ENCODE results near the gene ATG2B. TPM values are rescaled to one million over a fixed set of nuclear protein-coding genes. Genes with fewer than 3 reads are reported as not detected.
A peak's percentile ranks its signal among the peaks of the same experiment; 100 is the strongest.

Gene ATG2B
- total and polyA plus RNA-seq, 7 experiments from 2014 or later, result 1.8 to 43.4 (median 24.7) TPM

GRCh38 chr14:96286251-96286650, 76.9 kb downstream of the ATG2B start:
- intact Hi-C loops (cut with micrococcal nuclease), result no loop called here
- no peak for ATAC-seq
- Histone ChIP-seq H3K27me3 (ENCODE audit: control insufficient read depth in 2 of 2, insufficient read depth in 2 of 2, low read length in 2 of 2) (no peaks in the 10 kb centered on the region), H3K27ac (ENCODE audit: low read depth, low read length) (no peak overlapping the region), H3K36me3 (ENCODE audit: control insufficient read depth in 2 of 3, insufficient read depth in 3 of 3, low read length in 3 of 3) (peaks cover 0 to 57% (median 4%) of the 10 kb centered on the region in 3 experiments), H3K9me3 (ENCODE audit: control insufficient read depth in 2 of 3, low read length in 3 of 3) (no peaks in the 10 kb centered on the region), H3K4me3 (ENCODE audit: low read length) (no peak overlapping the region), H3K4me1 (ENCODE audit: control insufficient read depth in 2 of 2, insufficient read depth in 2 of 2, low read length in 2 of 2) (no peaks in the 10 kb centered on the region)
- no peak for DNase-seq
- Mint-ChIP-seq H3K4me1 (peaks cover 0 to 2% (median 0%) of the 10 kb centered on the region in 7 donors), H3K9me3 (no peaks in the 10 kb centered on the region), H3K27me3 (no peaks in the 10 kb centered on the region), H3K36me3 (peaks cover 0 to 43% (median 5%) of the 10 kb centered on the region in 5 donors), H3K27ac (peak overlapping the region in 1 of 9 donors; percentile 14), H3K4me3 (no peak overlapping the region)
- ChIA-PET POLR2A (interaction anchor here (0.6 kb wide), 1 partner anchor 87 kb away, joined by 3 read pairs; no protein-coding TSS in a partner anchor), CTCF (interaction anchor here (0.7 to 1.0 kb wide), 3 partner anchors 11 to 187 kb away, joined by 3 read pairs; no protein-coding TSS in a partner anchor)

DNA sequence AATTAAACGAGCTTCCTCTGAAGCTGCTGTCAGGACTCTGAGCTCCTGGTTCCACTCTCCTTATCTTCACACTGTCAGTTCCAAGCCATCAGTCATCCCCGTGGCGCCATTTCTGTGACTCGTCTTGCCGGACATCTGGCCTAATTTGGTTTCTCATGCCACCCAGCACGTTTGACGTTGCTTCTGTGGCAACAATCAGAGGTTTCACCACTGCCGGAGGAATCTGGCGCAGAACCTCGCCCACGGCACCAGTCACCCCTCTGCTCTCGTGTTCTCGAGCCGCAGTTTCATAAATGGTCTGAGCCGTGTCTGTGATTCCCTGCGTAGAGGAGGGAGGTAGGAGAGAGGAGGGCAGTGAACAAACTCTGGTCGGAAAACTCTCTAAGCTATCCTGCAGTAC, 77.5 kb downstream of the ATG2B start:
- POLR2A ChIA-PET, result no interaction called here
- peaks cover 0 to 52% (median 4%) of the 10 kb centered on the region in 3 experiments for H3K36me3 ChIP-seq (ENCODE audit: control insufficient read depth in 2 of 3, insufficient read depth in 3 of 3, low read length in 3 of 3)

GRCh38 chr14:96284430-96284829, 78.7 kb downstream of the ATG2B start:
- Mint-ChIP-seq H3K36me3 (peaks cover 0 to 40% (median 4%) of the 10 kb centered on the region in 5 donors), H3K27me3 (no peaks in the 10 kb centered on the region), H3K4me3 (no peak overlapping the region), H3K9me3 (peaks cover 0 to under 1% (median 0%) of the 10 kb centered on the region in 11 donors), H3K27ac (no peak overlapping the region), H3K4me1 (peaks cover 0 to 2% (median 0%) of the 10 kb centered on the region in 7 donors)
- DNase-seq, result no peak
- intact Hi-C loops (cut with micrococcal nuclease), result no loop called here
- ChIA-PET CTCF (interaction anchor here (0.7 kb wide), 1 partner anchor 140 kb away, joined by 3 read pairs; no protein-coding TSS in a partner anchor), POLR2A (interaction anchor here (0.9 kb wide), 1 partner anchor 10 kb away, joined by 4 read pairs; no protein-coding TSS in a partner anchor)
- Histone ChIP-seq H3K27me3 (ENCODE audit: control insufficient read depth in 2 of 2, insufficient read depth in 2 of 2, low read length in 2 of 2) (no peaks in the 10 kb centered on the region), H3K4me1 (ENCODE audit: control insufficient read depth in 2 of 2, insufficient read depth in 2 of 2, low read length in 2 of 2) (no peaks in the 10 kb centered on the region), H3K4me3 (ENCODE audit: low read length) (no peak overlapping the region), H3K27ac (ENCODE audit: low read depth, low read length) (no peak overlapping the region), H3K9me3 (ENCODE audit: control insufficient read depth in 2 of 3, low read length in 3 of 3) (no peaks in the 10 kb centered on the region), H3K36me3 (ENCODE audit: control insufficient read depth in 2 of 3, insufficient read depth in 3 of 3, low read length in 3 of 3) (peaks cover 0 to 43% (median 4%) of the 10 kb centered on the region in 3 experiments)
- ATAC-seq, result no peak

More for the DNA sequence above, 77.5 kb downstream of the ATG2B start:
- Mint-ChIP-seq H3K4me3 (no peak overlapping the region), H3K9me3 (no peaks in the 10 kb centered on the region), H3K4me1 (peaks cover 0 to 2% (median 0%) of the 10 kb centered on the region in 7 donors), H3K36me3 (peaks cover 0 to 42% (median 4%) of the 10 kb centered on the region in 5 donors), H3K27ac (no peak overlapping the region), H3K27me3 (no peaks in the 10 kb centered on the region)
- ATAC-seq (no peak), DNase-seq (no peak)
- no peak overlapping the region for H3K4me3 ChIP-seq (ENCODE audit: low read length)
- H3K9me3 ChIP-seq (ENCODE audit: control insufficient read depth in 2 of 3, low read length in 3 of 3), result no peaks in the 10 kb centered on the region
- CTCF ChIA-PET, result interaction anchor here (0.7 to 1.0 kb wide), 3 partner anchors 12 to 187 kb away, joined by 3 read pairs; no protein-coding TSS in a partner anchor
- intact Hi-C loops (cut with micrococcal nuclease), result no loop called here
- H3K27me3 ChIP-seq (ENCODE audit: control insufficient read depth in 2 of 2, insufficient read depth in 2 of 2, low read length in 2 of 2), result no peaks in the 10 kb centered on the region
- H3K4me1 ChIP-seq (ENCODE audit: control insufficient read depth in 2 of 2, insufficient read depth in 2 of 2, low read length in 2 of 2), result no peaks in the 10 kb centered on the region
- H3K27ac ChIP-seq (ENCODE audit: low read depth, low read length), result no peak overlapping the region

DNA sequence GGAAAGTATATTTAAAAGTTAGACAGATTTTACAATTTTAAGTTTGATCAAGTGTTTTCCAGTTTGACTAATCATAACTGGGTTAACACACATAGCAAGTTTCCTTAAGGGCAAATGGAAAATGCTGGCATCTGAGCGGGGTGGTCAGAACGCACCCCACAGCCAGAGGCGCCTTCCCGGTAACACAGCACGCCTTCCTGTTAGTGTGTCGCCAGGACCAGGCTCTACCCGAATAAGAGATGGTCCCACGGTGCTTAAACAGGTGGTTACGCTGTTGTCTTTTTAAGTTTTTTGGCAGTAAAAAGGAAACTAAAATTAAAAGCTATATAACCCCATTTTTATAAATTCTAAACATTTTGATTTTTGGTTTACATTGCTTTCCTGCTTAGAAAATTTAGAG, 79.1 kb downstream of the ATG2B start:
- H3K9me3 ChIP-seq (ENCODE audit: control insufficient read depth in 2 of 3, low read length in 3 of 3), result no peaks in the 10 kb centered on the region
- H3K9me3 Mint-ChIP-seq, result peaks cover 0 to 3% (median 0%) of the 10 kb centered on the region in 11 donors
- no peaks in the 10 kb centered on the region for H3K27me3 ChIP-seq (ENCODE audit: control insufficient read depth in 2 of 2, insufficient read depth in 2 of 2, low read length in 2 of 2)
- CTCF ChIA-PET, result interaction anchor here (0.7 kb wide), 1 partner anchor 141 kb away, joined by 3 read pairs; no protein-coding TSS in a partner anchor
- H3K4me3 Mint-ChIP-seq, result no peak overlapping the region
- no peak overlapping the region for H3K27ac Mint-ChIP-seq
- no peaks in the 10 kb centered on the region for H3K4me1 ChIP-seq (ENCODE audit: control insufficient read depth in 2 of 2, insufficient read depth in 2 of 2, low read length in 2 of 2)
- peaks cover 0 to 39% (median 0%) of the 10 kb centered on the region in 3 experiments for H3K36me3 ChIP-seq (ENCODE audit: control insufficient read depth in 2 of 3, insufficient read depth in 3 of 3, low read length in 3 of 3)
- no peak for ATAC-seq
- H3K36me3 Mint-ChIP-seq, result peaks cover 0 to 40% (median 4%) of the 10 kb centered on the region in 5 donors
- no peak overlapping the region for H3K27ac ChIP-seq (ENCODE audit: low read depth, low read length)
- peaks cover 0 to 2% (median 0%) of the 10 kb centered on the region in 7 donors for H3K4me1 Mint-ChIP-seq
- no peaks in the 10 kb centered on the region for H3K27me3 Mint-ChIP-seq
- no peak for DNase-seq
- H3K4me3 ChIP-seq (ENCODE audit: low read length), result no peak overlapping the region
- POLR2A ChIA-PET, result interaction anchor here (0.9 kb wide), 1 partner anchor 9 kb away, joined by 4 read pairs; no protein-coding TSS in a partner anchor
- intact Hi-C loops (cut with micrococcal nuclease), result no loop called here

GRCh38 chr14:96281486-96281885, 81.7 kb downstream of the ATG2B start:
- H3K4me3 Mint-ChIP-seq, result no peak overlapping the region
- peaks cover 0 to 30% (median 4%) of the 10 kb centered on the region in 5 donors for H3K36me3 Mint-ChIP-seq
- ATAC-seq, result no peak
- no peaks in the 10 kb centered on the region for H3K27me3 ChIP-seq (ENCODE audit: control insufficient read depth in 2 of 2, insufficient read depth in 2 of 2, low read length in 2 of 2)
- DNase-seq, result no peak
- no peaks in the 10 kb centered on the region for H3K4me1 Mint-ChIP-seq
- no peaks in the 10 kb centered on the region for H3K27me3 Mint-ChIP-seq
- ChIA-PET POLR2A (no interaction called here), CTCF (no interaction called here)
- no peaks in the 10 kb centered on the region for H3K4me1 ChIP-seq (ENCODE audit: control insufficient read depth in 2 of 2, insufficient read depth in 2 of 2, low read length in 2 of 2)
- peaks cover 0 to 25% (median 0%) of the 10 kb centered on the region in 3 experiments for H3K36me3 ChIP-seq (ENCODE audit: control insufficient read depth in 2 of 3, insufficient read depth in 3 of 3, low read length in 3 of 3)
- H3K27ac Mint-ChIP-seq, result no peak overlapping the region
- H3K27ac ChIP-seq (ENCODE audit: low read depth, low read length), result no peak overlapping the region
- H3K9me3 ChIP-seq (ENCODE audit: control insufficient read depth in 2 of 3, low read length in 3 of 3), result peaks cover 0 to 15% (median 4%) of the 10 kb centered on the region in 3 experiments
- intact Hi-C loops (cut with micrococcal nuclease), result no loop called here
- H3K4me3 ChIP-seq (ENCODE audit: low read length), result no peak overlapping the region
- H3K9me3 Mint-ChIP-seq, result peaks cover 0 to 16% (median 8%) of the 10 kb centered on the region in 11 donors

GRCh38 chr14:96280104-96280503, 83.0 kb downstream of the ATG2B start:
- ChIA-PET POLR2A (no interaction called here), CTCF (interaction anchor here (0.7 kb wide), 1 partner anchor 12 kb away, joined by 3 read pairs; no protein-coding TSS in a partner anchor)
- Mint-ChIP-seq H3K36me3 (peaks cover 0 to 21% (median 4%) of the 10 kb centered on the region in 5 donors), H3K9me3 (peaks cover 0 to 16% (median 8%) of the 10 kb centered on the region in 11 donors), H3K4me1 (peaks cover 0 to 5% (median 0%) of the 10 kb centered on the region in 7 donors), H3K4me3 (no peak overlapping the region), H3K27ac (no peak overlapping the region), H3K27me3 (no peaks in the 10 kb centered on the region)
- no peak for DNase-seq
- Histone ChIP-seq H3K4me3 (ENCODE audit: low read length) (no peak overlapping the region), H3K27ac (ENCODE audit: low read depth, low read length) (no peak overlapping the region), H3K27me3 (ENCODE audit: control insufficient read depth in 2 of 2, insufficient read depth in 2 of 2, low read length in 2 of 2) (no peaks in the 10 kb centered on the region), H3K9me3 (ENCODE audit: control insufficient read depth in 2 of 3, low read length in 3 of 3) (peaks cover 0 to 15% (median 4%) of the 10 kb centered on the region in 3 experiments), H3K36me3 (ENCODE audit: control insufficient read depth in 2 of 3, insufficient read depth in 3 of 3, low read length in 3 of 3) (peaks cover 0 to 15% (median 0%) of the 10 kb centered on the region in 3 experiments), H3K4me1 (ENCODE audit: control insufficient read depth in 2 of 2, insufficient read depth in 2 of 2, low read length in 2 of 2) (peaks cover 0 to 2% of the 10 kb centered on the region in 2 donors)
- intact Hi-C loops (cut with micrococcal nuclease), result no loop called here
- ATAC-seq, result no peak
